Small intestine (tissue), 7 donors: ENCODE data around the gene IL31. TPM values are rescaled to one million over a fixed set of nuclear protein-coding genes. Genes with fewer than 3 reads are reported as not detected.
A peak's percentile ranks its signal among the peaks of the same experiment; 100 is the strongest.
"Not testable (repeated sequence)": the region's sequence is repeated elsewhere in the genome, so short reads cannot be mapped to it uniquely, and the experiment has no call there.

Source experiments
- DNase-seq, 2 donors: peaks; one replicate each; pipeline versions ENCODE4 v3.0.0 to v3.0.0-alpha.2; 2013
- FAIRE-seq: peaks from 2 replicates; lab custom pipeline; 2012; peaks lifted over from hg19 to GRCh38; lab: Jason Lieb, UNC
- H3K27ac ChIP-seq, 3 donors: one replicate each; pipeline ENCODE4 v1.5.1; 2013; ENCODE audit warnings: low read length in 2 of 3, mild to moderate bottlenecking in 2 of 3, control low read depth in 1 of 3, inconsistent platforms in 1 of 3, low read depth in 1 of 3, moderate library complexity in 1 of 3
- H3K27me3 ChIP-seq, 3 donors: one replicate each; pipeline ENCODE4 v1.6.1; 2013; ENCODE audit warnings: low read length in 3 of 3, inconsistent platforms in 1 of 3; ENCODE audit not compliant: control insufficient read depth in 3 of 3, insufficient read depth in 3 of 3
- H3K36me3 ChIP-seq, 3 donors: one replicate each; pipeline ENCODE4 v1.6.1; 2013; ENCODE audit warnings: low read length in 3 of 3, inconsistent platforms in 1 of 3, low read depth in 1 of 3, mild to moderate bottlenecking in 1 of 3, moderate library complexity in 1 of 3; ENCODE audit not compliant: control insufficient read depth in 3 of 3, insufficient read depth in 2 of 3
- H3K4me1 ChIP-seq, 3 donors: one replicate each; pipeline ENCODE4 v1.6.1; 2013; ENCODE audit warnings: low read length in 2 of 3, inconsistent platforms in 1 of 3, low read depth in 1 of 3, mild to moderate bottlenecking in 1 of 3, moderate library complexity in 1 of 3; ENCODE audit not compliant: control insufficient read depth in 3 of 3, insufficient read depth in 2 of 3
- H3K4me3 ChIP-seq, 3 donors: one replicate each; pipeline ENCODE4 v1.5.1; 2013; ENCODE audit warnings: low read length in 3 of 3, control low read depth in 1 of 3, inconsistent platforms in 1 of 3, low read depth in 1 of 3, mild to moderate bottlenecking in 1 of 3, moderate library complexity in 1 of 3
- H3K9me3 ChIP-seq, 2 donors: one replicate each; pipeline ENCODE4 v1.6.1; 2013; ENCODE audit warnings: low read depth in 1 of 2, low read length in 1 of 2; ENCODE audit not compliant: control insufficient read depth in 2 of 2, insufficient read depth in 1 of 2
- WGBS, 3 donors: extraction: QIAGEN DNeasy Blood & Tissue Kit; methylation state at CpG; one replicate each; pipeline ENCODE4 v1.1.7; 2013; 5-methylcytosine and 5-hydroxymethylcytosine counted together
- polyA plus RNA-seq, 4 donors: library from polyadenylated mRNA; stranded (reverse) in 3 of 4; unstranded in 1 of 4; fragments of 200-250 nt in 3 of 4; fragments of 120-200 nt in 1 of 4; gene quantifications; one replicate each; pipeline versions ENCODE4 v1.2.1 to v1.2.3, GENCODE V29; 2013
- donor health status: healthy with polysubstance abuse.
- donor health status: control.
- donor health status: control.
- donor health status: Bipolar disorder and iron deficiency.
- donor health status: healthy.

The IL31 gene
- polyA plus RNA-seq, 4 donors = not detected

- Histone ChIP-seq H3K27me3 (peaks cover 2 to 35% (median 7%) of the 10 kb centered on the region in 3 donors), H3K9me3 (no peaks in the 10 kb centered on the region), H3K36me3 (peaks cover 13 to 39% (median 13%) of the 10 kb centered on the region in 3 donors), H3K4me3 (no peak overlapping the region), H3K4me1 (peaks cover 0 to 18% (median 2%) of the 10 kb centered on the region in 3 donors), H3K27ac (no peak overlapping the region)
- no peak for FAIRE-seq
- 34 to 45% (median 45%) methylated on average over 20 to 23 of the region's 23 CpGs for WGBS, 3 donors
- no peak for DNase-seq
These were observed 31.3 kb upstream of the IL31 start for GRCh38 chr12:122205053-122205925.

DNA sequence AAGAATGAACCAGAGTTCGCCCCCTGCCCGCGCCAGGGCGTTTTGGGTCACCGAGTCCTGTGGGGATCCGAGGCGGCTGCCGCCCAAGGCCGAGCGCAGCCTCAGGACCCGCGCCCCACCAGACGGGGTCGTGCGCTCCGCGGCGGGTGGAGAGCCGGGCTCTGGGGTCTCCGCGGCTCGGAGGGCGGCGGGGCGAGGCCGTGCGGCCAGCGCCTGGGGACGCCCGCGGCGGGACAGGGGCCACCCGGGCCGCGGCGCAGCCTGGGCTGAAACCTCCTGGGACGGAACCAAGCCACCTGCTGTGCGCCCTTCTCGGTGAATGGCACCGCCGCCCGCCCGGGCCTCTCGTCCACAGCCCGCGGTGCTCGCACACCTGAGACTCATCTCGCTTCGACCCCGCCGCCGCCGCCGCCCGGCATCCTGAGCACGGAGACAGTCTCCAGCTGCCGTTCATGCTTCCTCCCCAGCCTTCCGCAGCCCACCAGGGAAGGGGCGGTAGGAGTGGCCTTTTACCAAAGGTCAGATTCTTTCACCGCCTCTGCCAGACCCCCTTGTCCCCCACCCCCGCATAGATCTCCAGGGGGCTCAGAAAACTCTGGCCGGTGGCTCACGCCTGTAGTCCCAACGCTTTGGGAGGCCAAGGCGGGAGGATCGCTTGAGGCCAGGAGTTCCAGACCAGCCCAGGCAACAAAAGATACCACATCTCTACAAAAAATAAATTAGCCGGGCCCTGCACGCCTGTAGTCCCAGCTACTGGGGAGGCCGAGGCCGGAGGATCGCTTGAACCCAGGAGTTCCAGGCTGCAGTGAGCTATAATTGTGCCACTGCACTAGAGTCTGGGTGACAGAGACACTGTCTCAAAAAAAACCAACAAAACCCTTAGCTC lies 30.4 kb upstream of the IL31 start:
- peak overlapping the region in 1 of 3 donors; percentile 64 for H3K4me3 ChIP-seq
- H3K4me1 ChIP-seq = peaks cover 0 to 22% (median 2%) of the 10 kb centered on the region in 3 donors
- FAIRE-seq (no peak), DNase-seq (peak in 1 of 2 donors; percentile 36)
- H3K9me3 ChIP-seq = no peaks in the 10 kb centered on the region
- peaks cover 6 to 35% (median 7%) of the 10 kb centered on the region in 3 donors for H3K27me3 ChIP-seq
- H3K27ac ChIP-seq = no peak overlapping the region
- peaks cover 13 to 35% (median 13%) of the 10 kb centered on the region in 3 donors for H3K36me3 ChIP-seq
- WGBS, 3 donors = 10 to 22% (median 15%) methylated on average over 27 to 71 of the region's 71 CpGs

DNA sequence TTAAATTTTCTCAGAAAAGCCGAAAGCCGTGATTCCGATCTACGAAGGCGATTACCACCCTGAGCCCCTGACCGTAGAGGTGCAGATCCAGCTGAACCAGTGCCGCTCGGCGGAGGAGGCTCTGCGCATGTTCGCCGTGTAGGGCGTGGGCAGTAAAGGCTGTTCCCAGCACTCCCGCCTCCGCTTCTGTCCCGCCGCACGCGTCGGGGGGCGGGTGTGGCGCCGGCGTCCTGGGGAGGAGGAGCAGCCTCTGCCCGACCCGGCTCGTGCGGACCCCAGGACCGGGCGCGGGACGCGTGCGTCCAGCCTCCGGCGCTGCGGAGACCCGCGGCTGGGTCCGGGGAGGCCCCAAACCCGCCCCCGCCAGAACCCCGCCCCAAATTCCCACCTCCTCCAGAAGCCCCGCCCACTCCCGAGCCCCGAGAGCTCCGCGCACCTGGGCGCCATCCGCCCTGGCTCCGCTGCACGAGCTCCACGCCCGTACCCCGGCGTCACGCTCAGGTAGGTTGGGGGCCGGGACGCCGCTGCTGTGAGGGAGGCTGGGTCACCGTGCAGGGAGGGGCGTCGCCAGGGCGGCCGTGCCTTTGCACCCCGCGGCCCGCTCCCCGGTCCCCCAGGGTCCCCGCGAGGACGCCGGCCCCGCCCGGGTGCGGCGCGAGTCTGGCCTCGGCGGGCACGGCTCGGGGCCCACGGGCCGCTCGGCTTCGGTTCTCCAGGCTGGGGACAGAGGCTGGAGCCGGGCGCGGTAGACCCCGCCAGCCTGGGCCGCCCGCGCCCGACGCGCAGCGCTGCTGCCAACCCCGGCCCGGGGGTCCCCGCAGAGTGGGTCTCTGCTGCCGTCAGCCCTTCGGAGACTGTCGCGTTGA lies 29.5 kb upstream of the IL31 start, which contains the start of gene B3GNT4:
B3GNT4 (plus strand) TSS at position 409 of the 866 bp plus-strand sequence. CDS start 910 bp downstream, outside the sequence.
- Histone ChIP-seq H3K27ac (no peak within 1 kb of the TSS), H3K4me3 (peak within 1 kb of the TSS; percentile 20 to 64 (median 26)), H3K27me3 (peaks cover 6 to 35% (median 7%) of the 10 kb centered on the region in 3 donors), H3K4me1 (peaks cover 0 to 22% (median 2%) of the 10 kb centered on the region in 3 donors), H3K36me3 (peaks cover 10 to 28% (median 12%) of the 10 kb centered on the region in 3 donors), H3K9me3 (no peaks in the 10 kb centered on the region)
- peak; percentile 74 to 85 for DNase-seq
- WGBS, 3 donors = 0% methylated on average over 54 to 104 of the region's 104 CpGs
- no peak for FAIRE-seq

DNA sequence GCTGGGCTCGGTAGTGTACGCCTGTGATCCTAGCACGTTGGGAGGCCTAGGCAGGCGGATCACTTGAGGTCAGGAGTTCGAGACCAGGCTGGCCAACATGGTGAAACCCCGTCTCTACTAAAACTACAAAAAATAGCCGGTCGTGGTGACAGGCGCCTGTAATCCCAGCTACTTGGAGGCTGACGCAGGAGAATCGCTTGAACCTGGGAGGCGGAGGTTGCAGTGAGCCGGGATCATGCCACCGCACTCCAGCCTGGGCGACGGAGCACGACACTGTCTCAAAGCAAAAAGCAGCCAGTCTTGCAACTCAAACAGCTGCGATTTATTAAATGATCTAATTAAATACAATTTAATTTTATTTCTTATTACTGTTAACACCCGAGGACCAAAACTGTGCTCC lies 28.8 kb upstream of the IL31 start:
- H3K9me3 ChIP-seq, DNase-seq, H3K27ac ChIP-seq, FAIRE-seq: not testable (repeated sequence)
- WGBS, 3 donors = 65 to 72% (median 70%) methylated on average over 19 of the region's 19 CpGs
- Histone ChIP-seq H3K27me3 (peaks cover 6 to 35% (median 7%) of the 10 kb centered on the region in 3 donors), H3K36me3 (peaks cover 2 to 22% (median 9%) of the 10 kb centered on the region in 3 donors), H3K4me1 (peaks cover 0 to 22% (median 2%) of the 10 kb centered on the region in 3 donors), H3K4me3 (peak overlapping the region in 2 of 3 donors; percentile 20 to 64)

- FAIRE-seq (no peak), DNase-seq (no peak)
- peaks cover 0 to 16% (median 1%) of the 10 kb centered on the region in 3 donors for H3K36me3 ChIP-seq
- H3K9me3 ChIP-seq = no peaks in the 10 kb centered on the region
- H3K27ac ChIP-seq = no peak overlapping the region
- H3K4me1 ChIP-seq = peaks cover 0 to 22% (median 2%) of the 10 kb centered on the region in 3 donors
- H3K4me3 ChIP-seq = no peak overlapping the region
- peaks cover 6 to 35% (median 7%) of the 10 kb centered on the region in 3 donors for H3K27me3 ChIP-seq
- 92 to 94% (median 92%) methylated on average over 6 of the region's 6 CpGs for WGBS, 3 donors
These were observed 28.0 kb upstream of the IL31 start for GRCh38 chr12:122202017-122202416.

- H3K27me3 ChIP-seq = peaks cover 6 to 35% (median 7%) of the 10 kb centered on the region in 3 donors
- H3K9me3 ChIP-seq = no peaks in the 10 kb centered on the region
- FAIRE-seq (no peak), DNase-seq (no peak)
- 77 to 93% (median 91%) methylated on average over 5 of the region's 5 CpGs for WGBS, 3 donors
- no peak overlapping the region for H3K4me3 ChIP-seq
- H3K36me3 ChIP-seq = peaks cover 0 to 10% (median 0%) of the 10 kb centered on the region in 3 donors
- H3K4me1 ChIP-seq = peaks cover 0 to 22% (median 2%) of the 10 kb centered on the region in 3 donors
- no peak overlapping the region for H3K27ac ChIP-seq
These were observed 27.4 kb upstream of the IL31 start for GRCh38 chr12:122201381-122201780.

GRCh38 chr12:122200541-122201175 lies 26.6 kb upstream of the IL31 start:
- H3K4me3 ChIP-seq = no peak overlapping the region
- peaks cover 0 to 22% (median 2%) of the 10 kb centered on the region in 3 donors for H3K4me1 ChIP-seq
- DNase-seq (peak; percentile 32 to 79), FAIRE-seq (no peak)
- peaks cover 0 to 4% (median 0%) of the 10 kb centered on the region in 3 donors for H3K36me3 ChIP-seq
- H3K27me3 ChIP-seq = peaks cover 6 to 29% (median 7%) of the 10 kb centered on the region in 3 donors
- H3K27ac ChIP-seq = no peak overlapping the region
- H3K9me3 ChIP-seq = no peaks in the 10 kb centered on the region
- WGBS, 3 donors = 14 to 52% (median 44%) methylated on average over 20 to 24 of the region's 24 CpGs
